HEK293 (cell line): ENCODE data around the gene FNTB.
A peak's percentile ranks its signal among the peaks of the same experiment; 100 is the strongest.

ENCODE experiments used
- CTCF ChIA-PET: fragments of 350-600 bp; formaldehyde crosslinking; extraction: SDS; loops from one replicate; lab custom pipeline; 2021; ENCODE audit warnings: antibody characterized with exemption; lab: Yijun Ruan, JAX
- POLR2A ChIA-PET: fragments of 300-600 bp; formaldehyde crosslinking; extraction: SDS; loops from one replicate; lab custom pipeline; 2020; ENCODE audit warnings: antibody characterized with exemption, inconsistent platforms; lab: Yijun Ruan, JAX
- H3K27ac ChIP-seq: fragments of 200-500 bp; sonication (Bioruptor generic); 2 replicates; pipeline ENCODE4 v1.5.1; 2014; ENCODE audit warnings: low read depth, low read length, control low read depth, inconsistent platforms; ENCODE audit errors: extremely low read depth
- H3K36me3 ChIP-seq, 2 experiments: fragments of 200-500 bp in 1 of 2; sonication (Bioruptor generic) in 1 of 2; 1 replicate in 1 of 2; 2 replicates in 1 of 2; pipeline ENCODE4 v1.5.1; 2014 to 2017; ENCODE audit warnings: inconsistent platforms in 2 of 2, low read length in 2 of 2; ENCODE audit not compliant: control insufficient read depth in 2 of 2, insufficient read depth in 1 of 2
- H3K4me1 ChIP-seq: fragments of 200-500 bp; sonication (Bioruptor generic); 2 replicates; pipeline ENCODE4 v1.5.1; 2014; ENCODE audit warnings: mild to moderate bottlenecking, low read length, inconsistent platforms; ENCODE audit not compliant: control insufficient read depth, insufficient read depth
- H3K4me3 ChIP-seq: 2 replicates; pipeline ENCODE4 v1.5.1; 2011; ENCODE audit warnings: low read depth, mild to moderate bottlenecking, control low read depth, low read length, moderate library complexity
- H3K9me3 ChIP-seq: fragments of 200-500 bp; sonication (Bioruptor generic); 2 replicates; pipeline ENCODE4 v1.5.1; 2014; ENCODE audit warnings: low read depth, low read length, inconsistent platforms; ENCODE audit not compliant: control insufficient read depth, insufficient read depth
- ATF2 ChIP-seq: fragments of 450-650 bp; formaldehyde crosslinking; IDR thresholded peaks from 2 replicates; pipeline ENCODE4 v1.5.1; 2016; ENCODE audit warnings: missing biosample characterization, missing genetic modification characterization, low read depth
- FEZF1 ChIP-seq: fragments of 450-650 bp; formaldehyde crosslinking; IDR thresholded peaks from 2 replicates; pipeline ENCODE4 v1.5.1; 2016; ENCODE audit warnings: missing biosample characterization, missing genetic modification characterization
- GFI1B ChIP-seq: fragments of 450-650 bp; formaldehyde crosslinking; IDR thresholded peaks from 2 replicates; pipeline ENCODE4 v1.5.1; 2016; ENCODE audit warnings: missing biosample characterization, missing genetic modification characterization
- GLIS1 ChIP-seq: fragments of 450-650 bp; formaldehyde crosslinking; IDR thresholded peaks from 2 replicates; pipeline ENCODE4 v1.5.1; 2016; ENCODE audit warnings: missing biosample characterization, missing genetic modification characterization
- GLIS2 ChIP-seq: fragments of 450-650 bp; formaldehyde crosslinking; IDR thresholded peaks from 2 replicates; pipeline ENCODE4 v1.5.1; 2016; ENCODE audit warnings: missing biosample characterization, missing genetic modification characterization
- HIC1 ChIP-seq: fragments of 450-650 bp; formaldehyde crosslinking; IDR thresholded peaks from 2 replicates; pipeline ENCODE4 v1.5.1; 2016; ENCODE audit warnings: missing biosample characterization, missing genetic modification characterization
- INSM2 ChIP-seq: fragments of 450-650 bp; formaldehyde crosslinking; IDR thresholded peaks from 2 replicates; pipeline ENCODE4 v1.5.1; 2016; ENCODE audit warnings: missing biosample characterization, missing genetic modification characterization
- KLF17 ChIP-seq: fragments of 450-650 bp; formaldehyde crosslinking; IDR thresholded peaks from 2 replicates; pipeline ENCODE4 v1.5.1; 2016; ENCODE audit warnings: missing biosample characterization, missing genetic modification characterization
- OSR2 ChIP-seq: fragments of 450-650 bp; formaldehyde crosslinking; IDR thresholded peaks from 2 replicates; pipeline ENCODE4 v1.5.1; 2016; ENCODE audit warnings: missing biosample characterization, missing genetic modification characterization
- PATZ1 ChIP-seq: fragments of 450-650 bp; formaldehyde crosslinking; IDR thresholded peaks from 2 replicates; pipeline ENCODE4 v1.5.1; 2016; ENCODE audit warnings: missing biosample characterization, missing genetic modification characterization
- PRDM6 ChIP-seq: fragments of 450-650 bp; formaldehyde crosslinking; IDR thresholded peaks from 2 replicates; pipeline ENCODE4 v1.5.1; 2017; ENCODE audit warnings: missing biosample characterization, missing genetic modification characterization
- SP7 ChIP-seq: fragments of 450-650 bp; formaldehyde crosslinking; IDR thresholded peaks from 2 replicates; pipeline ENCODE4 v1.5.1; 2016; ENCODE audit warnings: missing biosample characterization, missing genetic modification characterization
- WT1 ChIP-seq: fragments of 450-650 bp; formaldehyde crosslinking; IDR thresholded peaks from 2 replicates; pipeline ENCODE4 v1.5.1; 2016; ENCODE audit warnings: missing biosample characterization, missing genetic modification characterization
- ZEB2 ChIP-seq: fragments of 450-650 bp; formaldehyde crosslinking; IDR thresholded peaks from 2 replicates; pipeline ENCODE4 v1.5.1; 2016; ENCODE audit warnings: missing biosample characterization, missing genetic modification characterization
- ZNF140 ChIP-seq: fragments of 450-650 bp; formaldehyde crosslinking; IDR thresholded peaks from 2 replicates; pipeline ENCODE4 v1.5.1; 2016; ENCODE audit warnings: missing biosample characterization, missing genetic modification characterization
- ZNF280C ChIP-seq: fragments of 450-650 bp; formaldehyde crosslinking; IDR thresholded peaks from 2 replicates; pipeline ENCODE4 v1.5.1; 2016; ENCODE audit warnings: missing biosample characterization, missing genetic modification characterization
- ZNF324 ChIP-seq: fragments of 450-650 bp; formaldehyde crosslinking; IDR thresholded peaks from 2 replicates; pipeline ENCODE4 v1.5.1; 2016; ENCODE audit warnings: missing biosample characterization, missing genetic modification characterization
- ZNF37A ChIP-seq: fragments of 450-650 bp; IDR thresholded peaks from 2 replicates; pipeline ENCODE4 v1.5.1; 2018; ENCODE audit warnings: missing biosample characterization, missing genetic modification characterization
- ZNF585B ChIP-seq: fragments of 450-650 bp; formaldehyde crosslinking; IDR thresholded peaks from 2 replicates; pipeline ENCODE4 v1.5.1; 2016; ENCODE audit warnings: missing biosample characterization, missing genetic modification characterization
- ZNF623 ChIP-seq: fragments of 450-650 bp; formaldehyde crosslinking; IDR thresholded peaks from 2 replicates; pipeline ENCODE4 v1.5.1; 2016; ENCODE audit warnings: missing biosample characterization, missing genetic modification characterization
- ZNF629 ChIP-seq: fragments of 450-650 bp; formaldehyde crosslinking; IDR thresholded peaks from 2 replicates; pipeline ENCODE4 v1.5.1; 2017; ENCODE audit warnings: missing biosample characterization, missing genetic modification characterization
- ZXDB ChIP-seq: fragments of 450-650 bp; formaldehyde crosslinking; IDR thresholded peaks from 2 replicates; pipeline ENCODE4 v1.5.1; 2016; ENCODE audit warnings: missing biosample characterization, missing genetic modification characterization

Gene FNTB

GRCh38 chr14:65003394-65003793 lies 16.7 kb downstream of the FNTB start:
- TF ChIP-seq ZNF140 (tag by site-specific recombination) (no peak), ZNF623 (tag by site-specific recombination) (no peak)
- CTCF ChIA-PET = interaction anchor here (1.1 kb wide), 1 partner anchor 12 kb away, joined by 5 read pairs; no protein-coding TSS in a partner anchor
- peaks cover 13% of the 10 kb centered on the region for H3K4me1 ChIP-seq
- POLR2A ChIA-PET = no interaction called here
- H3K27ac ChIP-seq = no peak overlapping the region
- no peaks in the 10 kb centered on the region for H3K9me3 ChIP-seq
- H3K36me3 ChIP-seq = peaks cover 0 to 3% of the 10 kb centered on the region in 2 experiments; a peak in 1 of 3 replicates
- H3K4me3 ChIP-seq = no peak overlapping the region

- Histone ChIP-seq H3K27ac (no peak overlapping the region), H3K4me3 (no peak overlapping the region), H3K9me3 (no peaks in the 10 kb centered on the region), H3K4me1 (peaks cover 13% of the 10 kb centered on the region), H3K36me3 (peaks cover 0 to 3% of the 10 kb centered on the region in 2 experiments; a peak in 1 of 3 replicates)
- CTCF ChIA-PET = interaction anchor here (0.5 to 2.0 kb wide), 2 partner anchors 14 to 926 kb away, joined by 3 to 11 read pairs; no protein-coding TSS in a partner anchor
- POLR2A ChIA-PET = interaction anchor here (0.7 kb wide), 1 partner anchor 815 kb away, joined by 3 read pairs; no protein-coding TSS in a partner anchor
- TF ChIP-seq ZNF324 (tag by site-specific recombination) (no peak), OSR2 (tag by site-specific recombination) (0 out of 2 replicates have a peak, but pooled peaks have one; percentile 8), PRDM6 (peak; percentile 65), SP7 (tag by site-specific recombination) (peak; percentile 24; the same call in 1 of the 2 replicates), ZNF629 (tag by site-specific recombination) (peak; percentile 85), GLIS2 (tag by site-specific recombination) (0 out of 2 replicates have a peak, but pooled peaks have one; percentile 18), KLF17 (peak; percentile 30; the same call in 1 of the 2 replicates), ZNF280C (tag by site-specific recombination) (no peak), GFI1B (tag by site-specific recombination) (peak; percentile 66; the same call in 1 of the 2 replicates), ZNF585B (tag by site-specific recombination) (no peak), HIC1 (tag by site-specific recombination) (peak; percentile 79), ZNF37A (tag by site-specific recombination) (no peak), FEZF1 (tag by site-specific recombination) (peak; percentile 35; the same call in 1 of the 2 replicates), INSM2 (tag by site-specific recombination) (peak; percentile 62; the same call in 1 of the 2 replicates), ZEB2 (tag by site-specific recombination) (peak; percentile 68), ZXDB (tag by site-specific recombination) (0 out of 2 replicates have a peak, but pooled peaks have one; percentile 28), PATZ1 (tag by site-specific recombination) (peak; percentile 64), ATF2 (tag by site-specific recombination) (peak; percentile 66), WT1 (tag by site-specific recombination) (peak; percentile 83), GLIS1 (tag by site-specific recombination) (no peak)
Observed at GRCh38 chr14:65006261-65006721, 19.6 kb downstream of the FNTB start.
